Occipital lobe (tissue), 2 donors: ENCODE data around the gene MEGF10. TPM values are rescaled to one million over a fixed set of nuclear protein-coding genes. Genes with fewer than 3 reads are reported as not detected.

ENCODE experiments used
- DNase-seq: peaks from one replicate; lab custom pipeline; 2025; lab: John Stamatoyannopoulos, UW
- total RNA-seq: library from RNA; depleted of rRNA; stranded (reverse); fragments of >200 nt; gene quantifications from one replicate; pipeline ENCODE4 v1.2.3, GENCODE V29; 2014

Gene MEGF10
- total RNA-seq, 1 donor from 2014 or later, result 20.0 TPM

- DNase-seq, result no peak
Measured at GRCh38 chr5:127409921-127410675, 119.5 kb downstream of the MEGF10 start.

GRCh38 chr5:127410959-127411358 lies 120.4 kb downstream of the MEGF10 start:
- DNase-seq, result no peak

- DNase-seq, result no peak
Measured at GRCh38 chr5:127411381-127411780, 120.8 kb downstream of the MEGF10 start.

GRCh38 chr5:127412698-127413097 lies 122.1 kb downstream of the MEGF10 start:
- DNase-seq, result no peak

- DNase-seq, result no peak
Measured at GRCh38 chr5:127415034-127415433, 124.4 kb downstream of the MEGF10 start.

DNA sequence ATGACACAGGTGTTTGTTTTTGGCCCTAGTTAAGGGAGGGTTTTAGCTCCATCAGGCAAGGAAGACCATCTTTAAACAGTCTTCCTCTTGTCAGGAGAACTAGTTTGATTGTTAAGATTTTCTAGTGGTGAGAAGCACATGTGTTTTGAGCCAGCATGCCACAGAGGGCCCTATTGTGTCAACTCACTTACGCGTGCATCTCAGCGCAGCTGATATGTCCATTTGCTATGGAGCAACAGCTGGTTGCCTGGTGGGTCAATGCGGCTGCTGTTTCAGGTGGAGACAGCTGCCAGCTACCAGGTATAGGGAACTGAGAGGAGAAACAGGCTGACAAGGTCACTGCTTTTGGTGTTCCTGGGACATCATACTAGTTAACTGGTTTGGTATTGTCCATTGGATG lies 126.3 kb downstream of the MEGF10 start:
- no peak for DNase-seq

DNA sequence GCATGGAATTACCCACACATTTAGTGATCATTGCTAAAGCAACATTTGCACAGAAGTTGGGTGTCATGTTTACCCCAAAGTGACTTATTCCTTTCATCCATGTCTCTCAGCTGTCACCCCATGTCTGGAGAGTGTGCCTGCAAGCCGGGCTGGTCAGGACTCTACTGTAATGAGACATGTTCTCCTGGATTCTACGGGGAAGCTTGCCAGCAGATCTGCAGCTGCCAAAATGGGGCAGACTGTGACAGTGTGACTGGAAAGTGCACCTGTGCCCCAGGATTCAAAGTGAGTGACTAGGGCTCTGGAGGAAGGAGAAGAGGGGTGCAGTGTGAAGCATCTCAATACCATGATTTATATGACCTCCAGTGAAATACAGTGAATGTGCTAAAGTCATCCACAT lies 126.9 kb downstream of the MEGF10 start:
- DNase-seq, result no peak

DNA sequence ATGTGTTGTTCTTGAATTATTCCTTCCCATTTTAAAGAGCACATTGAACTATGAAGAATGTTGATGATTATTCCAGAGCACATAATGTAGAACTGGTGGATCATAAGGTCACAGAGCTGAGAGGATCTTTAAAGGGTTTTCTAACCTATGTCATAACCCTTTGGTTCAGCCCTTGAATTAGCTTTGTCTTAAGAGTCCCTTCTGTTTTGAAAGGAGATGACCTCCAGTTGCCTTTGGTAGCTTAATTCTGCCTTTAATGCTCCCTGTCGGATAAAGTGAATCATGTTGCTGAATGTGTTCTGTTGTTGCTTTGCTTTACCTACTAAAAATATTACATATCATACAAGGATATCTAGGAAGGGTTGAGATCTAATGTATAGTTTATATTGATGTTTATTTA lies 127.8 kb downstream of the MEGF10 start:
- DNase-seq, result no peak

DNA sequence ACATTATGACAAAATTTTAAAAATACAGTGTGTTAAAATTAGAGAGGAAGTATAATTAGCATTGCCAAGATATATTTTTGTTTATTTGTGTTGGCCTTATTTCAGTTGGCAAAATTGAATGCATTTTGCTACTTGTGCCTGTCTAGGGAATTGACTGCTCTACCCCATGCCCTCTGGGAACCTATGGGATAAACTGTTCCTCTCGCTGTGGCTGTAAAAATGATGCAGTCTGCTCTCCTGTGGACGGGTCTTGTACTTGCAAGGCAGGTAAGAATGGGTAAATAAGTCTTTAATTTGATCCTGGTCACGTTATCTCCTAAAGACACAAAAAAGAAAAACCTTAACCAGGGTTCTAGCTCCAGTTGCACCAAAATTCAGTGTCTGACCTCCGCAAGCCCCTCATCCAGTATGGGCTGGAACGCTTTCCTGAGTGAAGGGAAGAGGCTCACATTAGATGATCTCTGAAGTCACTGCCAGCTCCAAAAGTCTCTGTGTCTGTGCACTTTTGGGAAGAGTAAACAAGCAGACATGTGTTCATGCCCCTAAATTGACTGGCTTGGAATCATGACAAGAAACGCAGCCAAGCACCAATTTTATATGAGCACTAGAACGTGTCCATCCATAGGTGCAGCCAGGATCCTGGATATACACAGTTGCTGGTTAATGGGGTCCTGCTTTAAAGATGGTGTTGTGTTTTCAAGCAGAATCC lies 128.5 kb downstream of the MEGF10 start:
- no peak for DNase-seq

DNA sequence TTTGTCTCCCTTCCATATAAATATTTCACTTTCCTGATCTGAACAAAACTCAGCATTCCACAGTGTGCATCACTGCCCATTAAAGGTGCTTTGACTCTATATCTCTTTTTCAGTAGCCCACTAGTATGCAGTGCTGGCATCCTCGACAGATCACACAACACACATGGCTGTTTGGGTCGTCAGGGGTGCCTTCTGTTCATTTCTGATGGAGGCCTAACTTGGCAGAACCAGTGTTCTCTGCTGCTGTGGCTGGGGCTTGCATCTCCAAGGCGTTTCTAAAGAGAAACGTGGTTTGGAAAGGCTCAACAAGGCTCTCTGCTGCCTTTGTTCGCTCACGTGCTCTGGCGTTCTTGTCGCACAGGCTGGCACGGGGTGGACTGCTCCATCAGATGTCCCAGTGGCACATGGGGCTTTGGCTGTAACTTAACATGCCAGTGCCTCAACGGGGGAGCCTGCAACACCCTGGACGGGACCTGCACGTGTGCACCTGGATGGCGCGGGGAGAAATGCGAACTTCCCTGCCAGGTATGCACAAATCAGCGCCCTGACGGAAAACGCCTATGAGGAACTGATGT lies 129.2 kb downstream of the MEGF10 start:
- DNase-seq, result no peak

- no peak for DNase-seq
Measured at GRCh38 chr5:127420758-127421157, 130.2 kb downstream of the MEGF10 start.

- DNase-seq, result no peak
Measured at GRCh38 chr5:127421471-127421870, 130.9 kb downstream of the MEGF10 start.

DNA sequence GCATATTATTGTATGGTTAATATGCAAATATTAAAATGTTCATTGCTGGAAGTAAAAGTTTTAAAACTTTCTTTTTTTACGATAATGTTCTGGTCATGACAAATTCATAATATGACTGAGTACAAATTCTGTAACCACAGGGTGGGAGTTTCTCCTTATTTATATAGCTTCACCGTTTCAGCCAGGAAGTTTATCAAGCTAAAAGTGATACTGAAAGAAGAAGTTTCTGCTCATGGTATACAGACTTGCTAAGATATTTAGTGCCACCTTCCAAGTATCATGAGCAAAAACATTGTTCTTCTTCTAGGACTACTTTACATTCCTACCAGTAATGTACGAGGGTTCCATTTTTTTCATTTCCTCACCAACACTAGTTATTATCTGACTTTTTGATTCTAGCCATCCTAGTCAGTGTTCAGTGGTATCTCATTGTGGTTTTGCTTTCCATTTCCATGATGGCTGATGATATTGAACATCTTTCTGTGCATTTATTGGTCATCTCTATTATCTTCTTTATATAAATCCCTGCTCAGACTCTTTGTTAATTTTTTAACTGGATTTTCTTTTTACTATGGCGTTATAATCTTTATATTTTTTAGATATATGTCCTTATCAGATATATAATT lies 132.7 kb downstream of the MEGF10 start:
- no peak for DNase-seq

DNA sequence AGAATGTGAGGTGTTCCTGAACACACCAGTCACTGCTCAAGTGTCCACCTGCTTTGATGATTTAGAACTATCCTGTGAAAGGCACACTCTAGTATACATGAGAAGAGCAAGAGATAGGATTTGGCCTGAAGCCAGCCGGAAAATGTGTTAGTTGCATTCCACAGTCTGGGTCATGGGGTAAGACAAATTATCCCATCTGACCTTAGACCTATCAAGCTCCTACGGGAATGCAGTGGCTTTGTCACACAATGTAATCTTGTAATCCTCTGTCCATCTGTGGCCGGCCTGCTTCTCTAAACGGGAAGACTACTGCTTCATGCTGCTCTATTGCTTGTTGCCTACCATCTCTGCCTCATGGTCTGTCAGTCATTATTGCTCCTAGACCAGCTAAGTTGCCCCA lies 134.4 kb downstream of the MEGF10 start:
- DNase-seq, result no peak

GRCh38 chr5:127425868-127426267 lies 135.3 kb downstream of the MEGF10 start:
- DNase-seq, result no peak

DNA sequence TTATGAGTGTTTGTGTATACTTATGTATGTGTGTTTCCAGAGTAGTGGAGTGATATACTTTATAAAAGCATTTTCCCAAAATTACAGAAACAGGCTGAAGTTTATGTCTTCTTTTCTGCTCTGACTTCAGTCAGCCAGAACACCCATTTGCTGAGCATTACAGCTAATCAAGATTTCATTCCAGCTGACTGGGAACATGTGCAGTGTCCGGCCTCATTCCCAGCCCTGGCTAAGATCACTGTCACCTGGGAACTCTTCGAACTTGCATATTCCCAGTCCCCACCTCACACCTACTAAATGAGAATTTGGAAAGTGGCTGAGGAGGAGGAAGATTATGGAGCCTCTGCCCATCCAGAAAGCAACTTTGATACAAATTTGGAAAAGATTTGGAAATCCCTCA lies 136.1 kb downstream of the MEGF10 start:
- no peak for DNase-seq

DNA sequence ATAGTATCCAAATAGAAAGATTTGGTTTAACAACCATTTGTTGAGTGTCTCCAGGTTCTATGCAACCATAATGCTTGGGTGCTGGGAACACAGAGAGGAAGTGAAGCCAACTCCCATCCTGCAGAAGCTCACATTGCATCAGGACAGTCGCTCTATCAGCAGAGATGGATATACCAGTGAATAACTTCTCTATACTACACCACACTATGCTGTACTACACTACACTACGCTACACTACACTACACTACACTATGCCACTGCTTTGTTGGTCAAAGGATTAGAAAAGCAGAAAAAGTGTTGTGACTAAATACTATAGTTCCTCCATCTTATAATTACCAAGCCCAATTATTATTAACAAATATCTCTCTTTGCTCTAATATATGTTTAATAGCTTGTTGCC lies 137.7 kb downstream of the MEGF10 start:
- no peak for DNase-seq

DNA sequence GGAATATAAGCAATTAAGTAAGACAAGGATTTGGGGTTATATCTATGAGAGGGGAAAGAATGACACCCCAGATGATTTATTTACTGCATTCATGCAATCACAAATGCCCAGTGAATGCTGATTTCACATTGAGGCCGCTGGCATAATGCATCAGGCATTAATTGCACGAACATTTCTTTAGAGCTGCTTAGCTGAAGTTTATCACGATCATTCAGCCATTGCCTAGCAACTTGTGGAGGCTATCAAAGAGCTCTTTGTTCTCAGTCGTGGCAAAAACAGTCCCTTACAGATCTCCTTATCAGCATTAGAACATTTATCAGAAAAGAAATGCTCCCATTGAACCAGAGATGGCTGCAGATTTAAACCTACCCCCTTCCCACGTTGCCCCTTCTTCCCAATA lies 138.2 kb downstream of the MEGF10 start:
- no peak for DNase-seq

DNA sequence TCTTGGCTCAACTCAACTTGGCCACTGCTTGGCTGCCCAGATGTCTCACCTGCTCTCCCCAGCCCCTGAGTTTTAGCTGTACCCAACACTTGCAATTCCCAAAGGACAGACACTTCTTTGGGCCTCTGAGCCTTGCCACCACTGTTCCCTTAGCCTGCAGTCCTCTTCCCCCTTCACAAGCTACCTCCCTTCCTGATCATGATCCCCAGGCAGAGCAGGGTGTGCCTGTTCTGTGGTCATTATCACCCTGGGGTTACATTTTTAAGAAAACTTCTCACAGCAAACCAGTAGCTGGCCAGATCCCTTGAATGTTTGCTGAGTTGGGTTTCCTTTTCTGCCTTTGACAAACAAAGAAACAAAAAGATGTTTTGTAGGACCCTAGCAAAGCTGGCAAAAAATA lies 139.3 kb downstream of the MEGF10 start:
- DNase-seq, result no peak

DNA sequence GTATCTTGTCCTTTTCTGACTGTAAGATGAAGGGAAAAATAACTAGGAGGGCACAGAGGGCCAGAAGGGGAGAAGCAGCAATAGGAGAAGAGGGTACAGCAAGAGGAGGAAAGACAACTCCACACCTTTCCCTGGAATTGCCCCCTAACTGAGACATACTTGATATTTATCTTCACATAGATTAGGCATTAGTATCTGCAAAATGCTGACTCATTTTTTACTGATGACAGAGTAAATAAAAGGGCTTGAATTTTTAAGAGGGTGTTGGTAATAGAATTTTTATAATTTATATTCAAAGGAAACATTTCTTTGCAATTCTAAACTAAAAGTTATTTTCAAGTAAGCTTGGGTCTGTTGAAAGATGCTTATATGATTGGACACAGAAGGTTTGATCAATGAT lies 140.0 kb downstream of the MEGF10 start:
- DNase-seq, result no peak

DNA sequence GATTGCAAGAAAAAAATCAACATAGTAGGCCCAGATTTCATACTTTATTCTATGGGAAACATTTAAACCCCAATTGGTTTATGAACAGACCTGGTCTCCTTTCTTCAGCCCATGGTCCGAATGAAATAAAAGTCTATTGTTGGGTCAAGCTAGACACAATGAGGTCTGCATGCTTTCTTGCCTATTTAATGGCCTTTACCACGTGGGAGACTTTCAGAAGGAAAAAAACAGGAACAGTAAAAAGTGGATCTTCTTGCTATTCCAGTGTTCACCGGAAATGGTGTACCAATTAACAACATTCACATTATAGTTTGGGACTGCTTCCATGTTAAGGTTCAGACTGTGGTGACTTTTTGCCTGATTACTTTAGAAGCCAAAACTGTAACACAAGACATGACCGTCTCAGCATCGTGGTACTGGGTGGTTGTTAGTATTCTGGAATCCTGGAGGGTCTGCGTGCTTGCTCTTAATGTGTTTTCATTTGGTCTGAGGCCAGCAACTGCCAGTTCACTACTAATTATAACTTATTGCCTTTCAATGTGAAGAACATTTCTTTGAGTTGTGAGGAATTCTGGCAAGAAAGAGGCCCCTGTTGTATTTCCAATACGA lies 141.5 kb downstream of the MEGF10 start:
- DNase-seq, result no peak

GRCh38 chr5:127433526-127433925 lies 142.9 kb downstream of the MEGF10 start:
- no peak for DNase-seq
